Measurements from ENCODE around the gene KRT8.

- TF ChIP-seq CTCF (conservative IDR thresholded peaks at IDR 0.05) (no peak), ZFX (IDR thresholded peaks at IDR 0.05) (no peak)
These were observed 33.4 kb downstream of the KRT8 start for GRCh38 chr12:52871291-52872039.
